Ovary (tissue), 3 donors: ENCODE data around the gene RYR2.

ENCODE experiments used
- CTCF ChIP-seq, 3 donors: fragments of 450-650 bp in 2 of 3; fragments of 200-600 bp in 1 of 3; IDR thresholded peaks; one replicate each; pipeline versions ENCODE4 v1.5.1 to v1.8.0; 2016 to 2022; ENCODE audit warnings: antibody characterized with exemption in 3 of 3, mild to moderate bottlenecking in 1 of 3
- EP300 ChIP-seq: sonication (generic); formaldehyde crosslinking; IDR thresholded peaks from one replicate; pipeline ENCODE4 v1.6.1; 2017; ENCODE audit warnings: antibody characterized with exemption
- POLR2A ChIP-seq: fragments of 450-650 bp; IDR thresholded peaks from one replicate; pipeline ENCODE4 v1.6.1; 2017; ENCODE audit warnings: antibody characterized with exemption, mild to moderate bottlenecking, moderate library complexity
- donor health status: DM: no; HTN: no; CAD: no.

- TF ChIP-seq CTCF (IDR thresholded peaks at IDR 0.05), result no peak
- TF ChIP-seq POLR2A, result no peak
- TF ChIP-seq EP300, result no peak
Measured at GRCh38 chr1:237877631-237878030, 835.6 kb downstream of the RYR2 start.
